ENCODE data around the gene RARB.

- TF ChIP-seq CTCF (conservative IDR thresholded peaks at IDR 0.05; ENCODE audit: low read depth, low read length) = no peak
- no peak for TF ChIP-seq EZH2 (IDR thresholded peaks at IDR 0.05; ENCODE audit: borderline replicate concordance, low read depth, low read length, poor library complexity, severe bottlenecking)
Observed at GRCh38 chr3:25449857-25450256, 21.8 kb downstream of the RARB start.
